Measurements from ENCODE around the gene TUG1. TPM values are rescaled to one million over a fixed set of nuclear protein-coding genes. Genes with fewer than 3 reads are reported as not detected.

Gene TUG1
- total RNA-seq, 1 donor from 2014 or later: 64.4 TPM

DNA sequence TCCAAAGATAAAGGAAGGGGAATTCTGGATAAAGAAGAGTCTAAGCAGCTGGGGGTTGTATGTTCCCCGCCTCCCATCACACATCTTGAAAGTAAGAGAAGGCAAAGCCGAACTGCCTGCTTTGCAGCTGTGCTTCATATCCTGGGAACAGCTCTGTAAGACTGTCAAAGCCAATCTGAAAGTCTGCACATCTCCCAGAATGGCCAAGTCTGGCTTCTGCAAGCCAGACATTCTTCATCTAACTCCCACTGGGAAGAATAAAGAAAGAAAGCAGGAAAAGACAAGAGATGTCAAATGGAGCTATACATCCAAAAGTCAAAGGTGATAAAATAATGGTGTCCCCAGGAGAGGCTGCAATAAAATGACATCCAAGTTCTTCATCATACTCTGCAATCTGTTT lies 15.9 kb upstream of the TUG1 start:
- Histone ChIP-seq H3K9me3 (no peaks in the 10 kb centered on the region), H3K27me3 (ENCODE audit: low read depth) (no peaks in the 10 kb centered on the region), H3K4me3 (no peak overlapping the region), H3K36me3 (peaks cover 68% of the 10 kb centered on the region), H3K4me1 (peaks cover 2% of the 10 kb centered on the region), H3K27ac (no peak overlapping the region)
- no peak for DNase-seq
- ATAC-seq: no peak
- TF ChIP-seq, protein P1, sequence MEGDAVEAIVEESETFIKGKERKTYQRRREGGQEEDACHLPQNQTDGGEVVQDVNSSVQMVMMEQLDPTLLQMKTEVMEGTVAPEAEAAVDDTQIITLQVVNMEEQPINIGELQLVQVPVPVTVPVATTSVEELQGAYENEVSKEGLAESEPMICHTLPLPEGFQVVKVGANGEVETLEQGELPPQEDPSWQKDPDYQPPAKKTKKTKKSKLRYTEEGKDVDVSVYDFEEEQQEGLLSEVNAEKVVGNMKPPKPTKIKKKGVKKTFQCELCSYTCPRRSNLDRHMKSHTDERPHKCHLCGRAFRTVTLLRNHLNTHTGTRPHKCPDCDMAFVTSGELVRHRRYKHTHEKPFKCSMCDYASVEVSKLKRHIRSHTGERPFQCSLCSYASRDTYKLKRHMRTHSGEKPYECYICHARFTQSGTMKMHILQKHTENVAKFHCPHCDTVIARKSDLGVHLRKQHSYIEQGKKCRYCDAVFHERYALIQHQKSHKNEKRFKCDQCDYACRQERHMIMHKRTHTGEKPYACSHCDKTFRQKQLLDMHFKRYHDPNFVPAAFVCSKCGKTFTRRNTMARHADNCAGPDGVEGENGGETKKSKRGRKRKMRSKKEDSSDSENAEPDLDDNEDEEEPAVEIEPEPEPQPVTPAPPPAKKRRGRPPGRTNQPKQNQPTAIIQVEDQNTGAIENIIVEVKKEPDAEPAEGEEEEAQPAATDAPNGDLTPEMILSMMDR (IDR thresholded peaks at IDR 0.05): no peak
- intact Hi-C loops (cut with DNase I): no loop called here

DNA sequence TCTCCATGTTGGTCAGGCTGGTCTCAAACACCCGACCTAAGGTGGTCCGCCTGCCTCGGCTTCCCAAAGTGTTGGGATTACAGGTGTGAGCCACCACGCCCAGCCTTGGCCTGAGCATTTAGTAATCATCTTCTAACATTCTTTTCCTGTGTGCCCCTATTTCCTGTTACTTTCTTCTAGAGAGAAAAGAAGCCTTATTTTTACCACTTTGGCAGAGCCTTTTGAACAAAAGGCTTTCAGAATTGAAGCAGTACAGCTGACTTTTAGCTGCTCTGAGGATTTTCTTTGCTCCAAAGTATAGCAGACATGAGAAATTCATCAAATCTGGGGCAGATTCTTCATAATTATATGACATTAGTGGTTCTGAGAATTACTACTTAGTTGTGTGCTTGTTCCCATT lies 13.9 kb upstream of the TUG1 start:
- TF ChIP-seq, protein P1 (IDR thresholded peaks at IDR 0.05): no peak
- Histone ChIP-seq H3K27me3 (ENCODE audit: low read depth) (no peaks in the 10 kb centered on the region), H3K4me3 (no peak overlapping the region), H3K4me1 (no peaks in the 10 kb centered on the region), H3K9me3 (no peaks in the 10 kb centered on the region), H3K36me3 (peaks cover 48% of the 10 kb centered on the region), H3K27ac (no peak overlapping the region)
- DNase-seq: no peak
- ATAC-seq: no peak
- intact Hi-C loops (cut with DNase I): no loop called here

DNA sequence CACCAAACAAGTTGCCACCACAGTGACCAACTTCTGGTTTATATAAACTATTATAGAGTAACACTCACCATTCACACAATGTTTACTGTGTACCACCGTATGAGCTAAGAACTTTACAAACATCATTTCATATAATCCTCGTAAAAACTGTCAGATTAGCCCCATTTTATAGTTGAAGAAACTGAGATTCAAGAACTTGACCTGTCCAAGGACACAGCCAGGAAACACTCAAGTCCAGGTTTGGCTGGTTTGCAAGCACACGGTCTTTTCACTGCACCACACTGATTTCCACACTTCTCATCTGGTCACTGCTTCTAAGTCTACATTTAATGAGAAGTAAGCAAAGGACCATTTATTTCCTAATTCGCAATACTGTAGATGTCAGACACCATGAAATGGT lies 4.2 kb upstream of the TUG1 start:
- Histone ChIP-seq H3K4me1 (peaks cover 24% of the 10 kb centered on the region), H3K4me3 (no peak overlapping the region), H3K27me3 (ENCODE audit: low read depth) (no peaks in the 10 kb centered on the region), H3K36me3 (no peaks in the 10 kb centered on the region), H3K9me3 (no peaks in the 10 kb centered on the region), H3K27ac (no peak overlapping the region)
- DNase-seq (no peak), ATAC-seq (no peak)
- TF ChIP-seq, protein P1 (IDR thresholded peaks at IDR 0.05): no peak
- intact Hi-C loops (cut with DNase I): no loop called here

DNA sequence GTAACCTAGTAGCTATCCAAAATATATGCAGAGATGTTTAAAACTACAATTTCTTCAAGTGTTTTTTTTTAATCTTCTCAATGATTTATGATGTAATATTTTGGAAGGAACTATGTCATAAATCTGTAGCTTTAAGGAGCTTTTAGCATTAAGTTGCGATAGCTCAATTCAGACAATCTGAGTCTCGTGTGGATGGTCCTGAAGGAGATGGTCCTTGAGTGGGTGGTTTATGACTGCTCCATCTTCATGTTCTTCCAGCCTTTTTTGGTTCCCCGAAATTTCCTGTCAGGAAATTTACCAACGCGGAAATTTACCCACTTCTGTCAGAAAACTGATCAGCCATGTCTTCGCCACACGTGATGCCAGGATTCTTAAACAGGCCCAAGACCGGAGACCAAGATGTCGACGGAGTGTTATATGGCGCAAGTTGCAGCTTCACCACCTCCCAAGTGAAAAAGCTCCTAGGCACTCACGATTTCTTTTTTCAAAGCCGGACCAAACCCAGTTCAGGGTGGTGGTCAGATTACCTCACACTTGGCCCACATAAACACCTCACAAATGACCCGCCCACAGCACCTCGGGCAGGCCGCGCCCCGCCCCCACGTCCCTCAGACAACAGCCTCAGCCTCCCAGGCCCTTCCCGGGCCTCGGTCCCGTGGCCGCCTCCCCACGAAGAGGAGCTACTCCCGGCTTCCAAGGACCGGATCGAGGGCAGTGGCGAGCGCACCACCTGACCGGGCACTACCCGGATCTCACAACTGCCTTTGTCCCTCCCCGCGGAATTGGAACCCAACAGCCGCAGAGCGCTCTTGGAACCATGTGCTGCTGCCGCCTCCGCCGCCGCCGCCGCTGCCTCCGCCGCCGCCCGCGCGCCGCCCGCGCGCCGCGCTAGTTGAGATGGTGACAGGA lies 796 bp upstream of the TUG1 start, which contains the start of gene MORC2:
Gene MORC2 (minus strand): TSS at position 760 of the 909 bp plus-strand sequence. CDS start 885 bp downstream, outside the sequence.
- TF ChIP-seq, protein P1 (IDR thresholded peaks at IDR 0.05): no peak
- Histone ChIP-seq H3K27me3 (ENCODE audit: low read depth) (no peaks in the 10 kb centered on the region), H3K4me1 (peaks cover 35% of the 10 kb centered on the region), H3K27ac (peak within 1 kb of the TSS; percentile 97), H3K4me3 (peak within 1 kb of the TSS; percentile 85), H3K36me3 (peaks cover 18% of the 10 kb centered on the region), H3K9me3 (peaks cover 23% of the 10 kb centered on the region)
- ATAC-seq (peak; percentile 56 to 58), DNase-seq (peak; percentile 86)
- intact Hi-C loops (cut with DNase I): no loop called here

DNA sequence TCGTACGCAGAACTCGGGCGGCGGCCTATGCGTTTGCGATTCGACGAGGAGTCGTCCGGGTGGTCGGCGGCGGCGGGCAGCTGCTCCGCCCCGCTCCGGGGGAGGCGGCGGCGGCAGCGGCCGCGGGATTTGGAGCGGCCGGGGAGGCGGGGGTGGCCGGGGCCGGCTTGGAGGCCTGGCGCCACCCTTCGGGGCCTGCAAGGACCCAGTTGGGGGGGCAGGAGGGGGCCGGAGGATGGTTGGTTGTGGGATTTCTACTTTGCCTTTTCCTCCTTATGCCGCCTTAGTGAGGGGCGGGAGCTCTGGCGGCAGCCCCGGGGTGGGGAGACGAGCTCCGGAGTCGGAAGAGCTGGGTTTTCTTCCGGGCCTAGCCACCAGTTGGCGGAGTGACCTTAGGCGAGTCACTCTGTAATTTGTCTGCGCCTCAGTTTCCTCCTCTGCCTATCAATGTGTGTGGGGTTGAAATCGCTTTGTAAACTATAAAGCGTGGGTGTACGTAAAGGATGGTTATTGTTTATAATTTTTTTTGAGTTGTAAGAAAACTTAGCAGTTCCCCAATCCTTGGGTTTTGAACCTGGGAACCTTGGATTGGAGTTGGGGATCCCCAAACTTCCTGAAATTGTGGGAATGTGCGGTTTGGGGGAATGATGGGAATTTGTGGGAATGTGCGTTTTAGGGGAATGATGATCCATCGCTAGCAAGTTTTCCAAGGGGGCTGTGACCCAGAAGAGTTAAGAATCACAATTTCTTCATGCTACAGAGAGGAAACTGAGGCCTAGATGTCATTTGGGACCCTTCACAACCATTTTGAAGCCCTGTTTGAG lies 679 bp downstream of the TUG1 start:
- H3K4me3 ChIP-seq: peak overlapping the region; percentile 85
- peaks cover 27% of the 10 kb centered on the region for H3K36me3 ChIP-seq
- peaks cover 32% of the 10 kb centered on the region for H3K9me3 ChIP-seq
- peak overlapping the region; percentile 97 for H3K27ac ChIP-seq
- no peaks in the 10 kb centered on the region for H3K27me3 ChIP-seq (ENCODE audit: low read depth)
- ATAC-seq (peak; percentile 66 to 73), DNase-seq (no peak)
- peaks cover 35% of the 10 kb centered on the region for H3K4me1 ChIP-seq
- intact Hi-C loops (cut with DNase I): no loop called here
- TF ChIP-seq, protein P1 (IDR thresholded peaks at IDR 0.05): peak; percentile 12

Measured in lower lobe of right lung (tissue), 2 donors.